Fibroblast of mammary gland (primary cell): ENCODE measurements around the gene LRBA.

Source experiments
- DNase-seq: peaks from one replicate; pipeline ENCODE4 v3.0.0-alpha.2; 2010; ENCODE audit warnings: low read depth
- H3K4me3 ChIP-seq: 2 replicates; pipeline ENCODE4 v1.5.1; 2011; ENCODE audit warnings: low read depth, mild to moderate bottlenecking, low read length, moderate library complexity; ENCODE audit not compliant: control insufficient read depth
- TF ChIP-seq, protein P1 (sequence below): conservative IDR thresholded peaks from 2 replicates; pipeline ENCODE4 v1.5.1; 2011; ENCODE audit warnings: low read depth, low read length, inconsistent platforms; ENCODE audit not compliant: control insufficient read depth, insufficient read depth

Gene LRBA

DNA sequence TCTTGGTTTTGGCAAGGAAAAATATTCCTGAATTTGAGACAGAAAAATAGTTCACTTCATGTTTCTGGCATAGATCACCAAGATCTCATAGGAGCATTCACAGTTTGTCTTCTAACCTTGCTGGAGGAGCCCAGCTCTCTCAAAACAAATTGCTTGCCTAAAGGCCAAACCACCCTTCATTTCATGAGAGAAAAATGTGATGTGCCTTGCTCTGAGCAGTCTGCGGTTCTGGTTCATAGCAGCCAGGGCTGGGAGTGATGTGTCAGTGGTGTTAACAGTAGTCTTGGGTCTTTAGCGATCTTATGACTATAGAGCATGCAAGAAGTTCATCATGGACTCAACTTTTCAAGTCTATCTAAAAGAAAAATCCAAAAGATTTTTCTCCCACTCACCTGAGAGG lies 753.5 kb downstream of the LRBA start:
- DNase-seq = peak; percentile 51
- TF ChIP-seq, protein P1, sequence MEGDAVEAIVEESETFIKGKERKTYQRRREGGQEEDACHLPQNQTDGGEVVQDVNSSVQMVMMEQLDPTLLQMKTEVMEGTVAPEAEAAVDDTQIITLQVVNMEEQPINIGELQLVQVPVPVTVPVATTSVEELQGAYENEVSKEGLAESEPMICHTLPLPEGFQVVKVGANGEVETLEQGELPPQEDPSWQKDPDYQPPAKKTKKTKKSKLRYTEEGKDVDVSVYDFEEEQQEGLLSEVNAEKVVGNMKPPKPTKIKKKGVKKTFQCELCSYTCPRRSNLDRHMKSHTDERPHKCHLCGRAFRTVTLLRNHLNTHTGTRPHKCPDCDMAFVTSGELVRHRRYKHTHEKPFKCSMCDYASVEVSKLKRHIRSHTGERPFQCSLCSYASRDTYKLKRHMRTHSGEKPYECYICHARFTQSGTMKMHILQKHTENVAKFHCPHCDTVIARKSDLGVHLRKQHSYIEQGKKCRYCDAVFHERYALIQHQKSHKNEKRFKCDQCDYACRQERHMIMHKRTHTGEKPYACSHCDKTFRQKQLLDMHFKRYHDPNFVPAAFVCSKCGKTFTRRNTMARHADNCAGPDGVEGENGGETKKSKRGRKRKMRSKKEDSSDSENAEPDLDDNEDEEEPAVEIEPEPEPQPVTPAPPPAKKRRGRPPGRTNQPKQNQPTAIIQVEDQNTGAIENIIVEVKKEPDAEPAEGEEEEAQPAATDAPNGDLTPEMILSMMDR = no peak

DNA sequence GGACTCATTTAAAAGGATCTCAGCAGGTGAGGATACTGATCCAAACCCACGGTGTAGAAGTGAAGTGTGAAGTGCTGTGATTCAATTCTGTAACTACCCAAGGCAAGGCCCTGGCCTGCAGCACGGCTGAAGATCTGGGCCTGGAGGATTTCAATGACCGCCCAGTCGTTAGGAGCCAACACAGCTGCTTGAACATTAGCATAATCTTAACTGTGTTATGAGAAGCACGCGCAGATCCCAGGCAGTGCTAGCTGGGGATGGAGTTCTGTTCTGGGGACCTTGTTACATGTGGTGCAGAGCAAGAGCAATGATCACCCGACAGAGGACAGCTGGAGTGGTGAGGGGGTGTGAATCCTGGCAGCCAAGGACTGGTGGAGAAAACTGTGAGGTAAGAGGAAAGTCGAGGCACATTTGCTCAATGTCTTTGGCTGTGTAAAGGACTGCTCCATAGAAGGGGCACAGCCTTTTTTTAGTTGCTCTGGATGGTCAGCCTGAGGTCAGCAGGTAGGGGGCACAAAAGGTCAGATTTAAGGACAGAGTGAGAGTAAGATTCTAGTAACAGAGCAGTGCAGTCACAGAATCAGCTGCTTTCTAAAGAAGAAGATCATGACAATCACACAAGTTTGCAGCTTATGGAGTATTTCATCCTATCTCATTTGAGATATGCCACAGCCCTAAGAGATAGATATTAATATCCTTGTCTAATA lies 755.1 kb downstream of the LRBA start:
- no peak for DNase-seq
- H3K4me3 ChIP-seq = no peak overlapping the region
- TF ChIP-seq, protein P1 = no peak

More for the DNA sequence above, 753.5 kb downstream of the LRBA start:
- H3K4me3 ChIP-seq = no peak overlapping the region

DNA sequence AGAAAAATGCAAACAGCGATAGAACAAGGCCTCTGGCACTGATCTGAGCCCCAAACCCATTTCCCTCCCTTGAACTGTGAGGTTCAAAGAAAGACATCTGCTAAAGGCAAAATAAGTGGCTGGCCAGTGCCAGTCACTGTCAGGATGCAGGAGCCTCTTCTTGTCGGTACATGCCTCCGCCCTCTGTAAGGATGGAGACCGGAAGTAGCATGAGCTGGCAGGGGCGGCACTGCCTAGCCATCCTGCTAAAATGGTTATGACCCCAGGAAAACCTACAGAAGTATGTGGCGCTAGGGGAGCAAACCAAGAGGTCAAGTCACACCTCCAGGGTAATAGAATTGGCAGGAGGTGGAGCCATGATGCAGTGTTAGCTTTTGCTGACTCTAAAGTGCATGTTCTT lies 756.5 kb downstream of the LRBA start:
- no peak for DNase-seq
- TF ChIP-seq, protein P1 = no peak
- H3K4me3 ChIP-seq = no peak overlapping the region

DNA sequence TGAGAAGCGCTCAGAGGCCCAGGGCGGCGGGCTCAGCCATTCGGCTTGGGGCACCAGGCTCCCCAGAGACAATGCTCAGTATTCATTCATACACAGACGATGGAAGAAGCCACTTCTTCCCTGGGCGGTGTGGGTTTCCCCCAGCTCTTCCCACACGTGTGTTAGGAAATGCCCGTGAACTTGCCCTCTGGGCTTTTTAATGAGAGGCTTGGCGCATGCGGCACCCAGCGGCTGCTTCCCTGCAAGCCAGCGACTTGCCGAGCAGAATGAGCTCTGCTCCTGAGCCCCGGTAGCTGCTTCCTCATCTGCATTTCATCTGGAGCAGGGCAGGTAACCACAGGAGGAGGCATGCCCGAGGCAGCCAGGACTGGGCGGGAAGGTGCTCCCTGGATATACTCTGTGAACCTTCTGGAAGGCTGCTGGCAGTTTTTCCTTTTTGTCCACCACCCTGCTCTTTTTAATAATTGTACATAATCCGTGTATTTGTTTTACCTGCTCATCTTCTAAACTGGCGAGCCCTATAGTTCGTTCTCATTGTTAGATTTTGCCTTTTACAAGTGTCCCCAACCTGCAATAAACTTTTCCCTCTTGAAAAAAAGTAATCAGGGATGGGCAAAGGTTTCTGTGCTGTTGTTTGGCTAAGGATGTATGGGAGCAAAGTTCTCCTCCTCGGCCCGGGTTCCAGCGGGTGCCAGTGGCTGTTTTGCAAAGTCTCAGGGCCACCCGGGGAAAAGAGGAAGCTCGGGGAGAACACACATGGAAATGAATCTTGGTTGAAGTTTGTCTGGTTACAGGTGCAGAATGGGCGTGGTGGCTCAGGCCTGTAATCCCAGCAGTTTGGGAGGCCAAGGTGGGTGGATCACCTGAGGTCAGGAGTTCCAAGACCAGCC lies 758.0 kb downstream of the LRBA start:
- TF ChIP-seq, protein P1 = no peak
- DNase-seq = no peak
- H3K4me3 ChIP-seq = no peak overlapping the region

DNA sequence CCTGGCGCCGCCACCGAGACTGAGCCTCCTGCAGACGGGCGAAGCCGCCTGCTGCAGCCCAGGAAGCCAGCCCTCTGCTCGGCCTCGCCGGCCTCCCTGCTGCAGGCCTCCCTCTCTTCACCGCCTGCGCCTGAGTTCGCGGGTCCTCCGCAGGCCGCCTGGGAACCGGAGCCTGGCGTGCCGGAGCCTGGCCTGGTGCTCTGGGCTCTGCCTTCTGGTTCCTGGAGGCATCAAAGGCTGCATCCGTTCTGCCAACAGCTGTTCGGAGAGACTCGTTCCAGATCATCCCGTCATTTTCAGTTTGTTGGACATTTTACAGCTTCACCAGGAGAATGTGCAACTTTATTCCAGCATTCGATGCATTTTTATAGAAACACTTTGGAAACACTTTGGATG lies 758.9 kb downstream of the LRBA start:
- no peak overlapping the region for H3K4me3 ChIP-seq
- TF ChIP-seq, protein P1 = no peak

DNA sequence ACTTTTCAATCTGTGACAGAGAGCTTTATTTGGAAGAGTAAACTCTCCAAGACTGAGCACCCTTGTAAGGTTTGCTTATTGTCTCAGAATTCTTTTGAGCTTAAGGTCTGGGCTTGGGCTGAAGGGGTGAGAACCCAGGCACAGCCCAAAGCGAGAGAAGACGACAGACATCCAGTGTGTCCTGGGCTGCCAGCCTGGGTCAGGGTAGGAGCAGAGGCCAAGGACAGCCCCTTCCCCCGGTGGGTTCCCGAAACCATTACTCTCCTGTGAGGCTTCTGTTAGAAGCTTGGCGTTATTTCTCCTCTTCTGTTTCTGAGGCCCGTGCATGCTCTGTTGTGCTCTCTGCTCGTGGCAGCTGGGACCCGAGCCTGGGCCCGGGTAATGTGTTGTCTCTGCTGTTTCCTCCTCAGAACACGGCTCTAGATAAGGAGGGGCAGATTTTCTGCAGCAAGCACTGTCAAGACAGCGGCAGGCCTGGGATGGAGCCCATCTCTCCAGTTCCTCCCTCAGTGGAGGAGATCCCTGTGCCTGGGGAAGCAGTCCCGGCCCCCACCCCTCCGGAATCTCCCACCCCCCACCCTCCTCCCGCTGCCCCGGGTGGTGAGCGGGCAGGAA lies 759.4 kb downstream of the LRBA start:
- no peak for DNase-seq
- no peak overlapping the region for H3K4me3 ChIP-seq
- TF ChIP-seq, protein P1 = no peak

More for the DNA sequence above, 758.9 kb downstream of the LRBA start:
- DNase-seq = no peak
